Kidney capillary endothelial cell (primary cell): ENCODE results near the gene RUNX3.
A peak's percentile ranks its signal among the peaks of the same experiment; 100 is the strongest.

Experiments used
- DNase-seq: peaks from one replicate; pipeline ENCODE4 v3.0.0-alpha.2; 2018; ENCODE audit warnings: low spot score

The RUNX3 gene

DNA sequence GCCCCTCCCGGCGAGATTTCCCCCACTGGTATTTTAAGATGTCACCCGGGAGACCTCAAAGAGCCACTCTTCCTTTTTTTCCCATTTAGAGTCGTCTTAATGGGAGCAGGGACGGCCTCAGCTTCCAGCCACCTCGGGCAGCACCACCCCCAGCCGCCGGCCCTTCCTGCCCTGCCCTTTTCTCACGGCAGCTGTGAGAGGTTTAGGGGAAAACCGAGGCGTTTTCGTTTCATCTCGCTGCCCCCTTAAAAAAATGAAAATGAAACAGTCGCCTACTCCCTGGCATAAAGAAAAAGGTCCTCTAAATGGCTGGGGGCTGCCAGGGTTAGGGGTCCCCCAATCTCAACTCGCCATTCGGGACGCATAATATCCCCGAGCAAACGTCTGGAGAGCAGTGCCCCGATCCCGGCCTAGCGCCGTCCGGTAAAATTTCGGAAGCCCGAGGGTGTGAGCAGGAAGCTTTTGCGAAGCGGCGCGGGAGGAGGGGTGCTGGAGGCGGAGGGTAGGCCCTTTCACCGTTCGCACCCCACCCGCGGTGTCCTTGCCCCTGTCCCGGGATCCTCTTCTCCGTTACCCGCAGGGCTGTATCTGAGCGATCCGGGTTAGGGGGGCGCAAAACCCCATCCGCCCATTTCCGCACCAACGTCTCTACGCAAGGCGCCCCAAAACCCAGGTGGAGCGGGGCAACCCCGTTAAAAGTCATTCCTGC lies 1.2 kb downstream of the RUNX3 start:
- peak; percentile 12 for DNase-seq

DNA sequence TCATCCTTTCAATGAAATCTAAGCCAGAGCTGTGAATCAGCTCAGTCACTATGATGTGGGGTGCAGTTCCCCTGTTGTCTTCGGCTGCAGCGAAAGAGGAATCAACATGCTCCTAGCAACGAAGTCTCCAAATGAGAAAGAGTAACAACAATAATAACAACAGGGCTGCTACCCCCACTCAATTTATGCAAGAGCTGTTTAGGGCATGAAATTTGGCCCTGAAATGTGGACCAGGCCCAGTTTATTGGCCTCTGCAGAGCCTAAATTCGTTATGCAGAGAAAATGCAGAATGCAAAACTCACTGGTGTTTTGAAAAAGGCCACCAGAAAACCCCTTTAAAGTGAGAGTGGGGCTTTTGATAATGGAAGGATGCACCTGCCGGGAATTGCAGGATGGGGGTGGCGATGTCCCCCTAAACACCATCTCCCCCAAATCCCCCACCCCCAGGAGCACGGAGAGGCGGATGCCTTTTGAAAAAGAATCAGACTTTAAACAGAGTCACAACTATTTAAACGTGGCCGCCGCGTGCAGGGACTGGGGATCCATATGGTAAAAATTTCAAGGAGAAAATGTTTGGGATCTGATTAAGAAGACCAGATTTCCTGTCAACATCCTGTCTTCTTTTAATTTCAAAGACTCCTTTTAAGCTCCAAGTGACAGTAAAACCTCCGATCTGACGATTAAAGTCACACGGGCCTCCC lies 1.9 kb downstream of the RUNX3 start:
- peak; percentile 16 for DNase-seq

DNA sequence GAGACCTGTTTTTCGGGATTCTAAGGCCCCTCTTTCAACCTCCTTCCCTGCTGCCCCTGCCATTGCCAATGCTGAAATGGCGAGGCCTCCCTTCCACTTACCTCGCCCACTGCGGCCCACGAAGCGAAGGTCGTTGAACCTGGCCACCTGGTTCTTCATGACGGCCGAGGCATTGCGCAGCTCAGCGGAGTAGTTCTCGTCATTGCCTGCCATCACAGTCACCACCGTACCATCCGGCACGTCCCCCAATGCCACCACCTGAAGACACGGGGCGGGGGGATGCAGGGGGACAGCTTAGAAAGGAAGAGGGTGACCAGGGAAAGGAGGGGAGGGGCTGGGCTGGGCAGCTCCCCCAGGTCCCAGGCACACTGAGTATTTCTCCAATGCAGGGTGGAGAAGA lies 2.6 kb downstream of the RUNX3 start:
- no peak for DNase-seq

DNA sequence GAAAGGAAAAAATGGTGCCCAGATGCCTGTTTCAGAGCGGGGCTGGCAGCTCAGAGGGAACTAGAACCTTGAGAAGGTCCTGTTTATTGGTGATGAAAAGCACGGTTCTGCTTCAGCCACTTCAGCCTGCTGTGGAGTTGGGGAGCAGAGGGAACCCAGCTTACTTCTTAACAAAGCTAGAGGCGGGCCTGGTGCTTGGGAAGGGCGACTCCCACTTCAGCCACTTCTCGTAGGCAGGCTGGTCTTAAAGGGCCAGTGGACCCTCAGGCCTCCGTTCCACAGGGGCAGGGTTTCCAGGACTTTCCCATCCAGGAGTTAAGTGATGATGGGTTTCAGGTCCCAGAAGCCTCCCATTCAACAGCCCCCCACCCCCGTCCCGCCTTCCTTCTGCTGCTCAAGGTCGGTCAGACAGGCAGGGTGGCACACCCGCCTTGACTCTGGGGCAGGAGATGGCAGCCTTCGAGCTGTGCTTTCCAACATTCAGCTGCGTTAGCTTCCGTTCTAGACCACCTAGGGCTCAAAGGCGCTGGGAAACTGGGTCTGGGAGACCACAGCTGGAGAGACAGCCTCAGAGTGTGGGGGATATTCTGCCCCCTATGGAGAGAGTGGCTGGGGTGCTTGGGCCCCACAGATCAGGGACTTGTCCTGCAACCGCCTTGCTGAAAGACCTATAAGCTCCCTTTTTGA lies 3.4 kb downstream of the RUNX3 start:
- no peak for DNase-seq

DNA sequence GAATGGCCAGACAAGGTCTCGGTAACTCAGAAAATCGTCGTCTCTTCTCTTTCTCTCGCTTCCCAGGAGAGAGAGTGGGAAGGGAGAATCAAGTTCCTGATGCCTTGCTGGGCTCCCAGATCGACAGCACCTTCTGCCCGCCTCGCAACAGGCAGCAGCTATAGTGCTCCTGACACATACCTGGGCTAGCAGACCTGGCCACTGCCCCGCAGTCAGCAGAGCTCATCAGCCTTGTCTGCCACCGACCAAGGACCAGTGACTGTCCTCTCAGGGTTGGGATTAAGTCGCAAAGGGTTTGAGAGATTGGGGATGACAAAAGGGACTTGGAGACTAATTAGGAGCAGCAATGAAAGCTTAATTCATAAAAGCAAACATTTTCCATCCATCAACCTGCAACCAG lies 4.1 kb downstream of the RUNX3 start:
- DNase-seq = no peak

DNA sequence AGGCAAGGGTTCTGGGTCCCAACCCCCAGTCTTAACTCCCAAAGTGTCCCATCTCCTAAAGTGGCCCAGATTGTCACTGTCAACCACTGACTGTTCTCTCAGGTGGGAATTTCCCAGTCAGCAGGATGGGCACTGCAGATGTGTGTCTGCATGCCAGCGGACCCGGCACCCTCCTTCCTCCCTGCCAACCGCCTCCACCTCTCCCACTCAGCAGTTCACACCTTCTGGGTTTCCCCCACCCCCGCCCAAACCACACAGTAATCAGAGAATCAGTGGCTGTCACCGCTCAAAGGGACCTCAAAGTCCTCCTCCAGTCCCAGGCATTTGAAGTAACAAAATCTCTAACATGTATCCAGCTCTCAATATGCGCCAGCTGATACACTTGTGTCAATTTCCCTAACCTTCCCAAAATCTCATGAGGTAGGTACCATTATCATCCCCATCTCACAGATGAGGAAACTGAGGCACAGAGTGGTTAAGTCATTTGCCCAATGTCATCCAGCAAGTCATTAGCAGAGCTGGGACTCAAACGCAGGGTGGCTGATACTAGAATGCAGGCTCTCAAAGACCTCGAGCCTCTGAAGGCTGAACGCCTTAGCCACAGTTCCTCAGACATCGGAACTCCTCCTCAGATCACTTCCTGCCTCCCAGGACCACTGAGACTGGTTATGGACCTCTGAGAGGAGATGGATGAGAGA lies 4.8 kb downstream of the RUNX3 start:
- DNase-seq = no peak

DNA sequence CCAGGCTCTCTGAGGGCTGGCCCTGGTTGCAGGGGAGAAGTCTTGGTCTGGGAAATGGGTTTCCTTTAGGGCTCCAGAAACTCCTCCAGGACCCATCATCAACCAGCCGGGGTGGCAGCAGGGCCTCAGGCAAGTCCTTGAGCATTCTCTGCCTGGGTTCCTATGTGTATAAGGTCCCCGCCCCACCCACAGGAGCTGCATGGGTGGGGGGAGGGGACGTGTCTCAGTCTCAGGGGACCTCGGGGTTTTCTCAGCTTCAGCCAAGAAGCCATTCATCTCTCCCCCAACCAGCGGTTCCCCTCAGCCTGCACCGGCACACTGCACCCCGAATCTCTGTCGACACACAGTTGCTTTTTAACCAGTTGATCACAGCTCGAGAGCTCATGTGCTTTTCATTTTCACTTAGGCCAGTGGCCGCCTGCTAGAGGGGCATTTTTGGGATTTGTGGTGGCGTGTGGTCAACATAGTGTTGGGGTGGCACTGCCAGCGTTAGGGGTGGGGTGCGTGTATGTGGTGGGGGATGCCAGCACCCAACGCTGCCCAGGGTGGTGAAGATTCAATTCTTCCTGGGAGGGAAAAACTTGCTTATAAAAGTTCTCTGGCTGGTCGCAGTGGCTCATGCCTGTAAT lies 6.5 kb downstream of the RUNX3 start:
- no peak for DNase-seq

DNA sequence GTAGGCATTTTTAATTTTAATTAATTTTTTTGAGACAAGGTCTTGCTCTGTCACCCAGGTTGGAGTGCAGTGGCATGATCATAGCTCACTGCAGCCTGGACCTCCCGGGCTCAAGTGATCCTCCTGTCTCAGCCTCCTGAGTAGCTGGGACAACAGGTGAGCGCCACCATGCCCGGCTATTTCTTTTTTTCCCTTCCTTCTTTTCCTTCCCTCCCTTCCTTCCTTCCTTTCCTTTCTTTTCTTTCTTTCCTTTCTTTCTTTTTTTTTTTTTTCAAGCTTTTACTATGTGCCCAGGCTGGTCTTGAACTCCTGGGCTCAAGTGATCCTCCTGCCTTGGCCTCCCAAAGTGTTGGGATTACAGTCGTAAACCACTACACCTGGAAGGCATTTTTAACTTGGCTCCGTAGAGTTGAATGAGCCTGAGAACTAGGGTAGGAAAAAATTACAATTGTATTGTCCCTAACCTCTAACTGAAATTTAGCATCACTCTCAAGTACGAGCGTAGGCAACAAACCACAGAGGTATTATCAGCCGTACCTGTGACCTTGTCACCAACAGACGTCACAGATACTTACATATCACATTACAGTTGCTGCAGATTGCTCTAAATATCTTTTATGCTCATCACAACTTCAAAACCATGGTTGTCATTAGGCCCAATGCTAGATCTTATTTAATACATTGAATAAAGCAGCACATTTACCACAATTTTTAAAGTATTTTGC lies 8.0 kb downstream of the RUNX3 start:
- no peak for DNase-seq

DNA sequence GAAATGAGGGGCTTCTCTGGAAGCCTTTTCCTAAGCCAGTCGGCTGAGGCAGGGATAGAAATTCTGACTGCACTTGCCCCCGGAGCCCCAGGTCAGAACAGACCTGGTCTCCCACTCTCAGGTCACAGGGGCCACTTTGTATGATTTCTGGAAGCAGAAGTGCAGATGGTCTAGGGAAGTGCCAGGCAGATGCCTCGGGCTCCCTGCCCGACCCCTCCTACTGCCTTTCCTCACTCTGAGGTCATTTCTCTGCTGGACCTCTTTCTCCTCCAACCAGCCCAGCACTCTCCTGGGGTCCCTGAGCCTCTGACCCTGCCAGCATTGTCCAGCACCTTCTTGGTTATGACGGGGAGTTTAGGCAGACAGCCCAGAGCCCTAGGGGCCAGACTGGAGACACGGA lies 8.7 kb downstream of the RUNX3 start:
- DNase-seq = no peak

DNA sequence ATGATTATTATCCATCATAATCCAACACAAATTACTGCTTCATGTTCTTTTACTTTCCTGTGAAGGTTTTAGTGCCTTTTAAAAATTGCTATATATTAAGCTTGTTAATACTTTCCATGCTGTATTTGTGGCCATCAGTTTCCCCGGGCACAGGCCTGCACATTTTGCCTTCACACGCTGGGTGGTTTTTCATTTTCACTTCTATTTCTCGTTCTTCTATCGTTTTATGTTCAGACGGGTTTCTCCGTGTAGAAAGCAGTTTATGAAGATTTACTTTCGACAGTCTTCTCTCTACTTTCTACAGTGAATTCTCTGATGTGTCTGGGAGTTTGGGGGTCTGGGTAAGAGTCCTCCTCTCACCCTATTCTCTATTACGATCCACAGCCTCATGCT lies 9.5 kb downstream of the RUNX3 start:
- DNase-seq = no peak

DNA sequence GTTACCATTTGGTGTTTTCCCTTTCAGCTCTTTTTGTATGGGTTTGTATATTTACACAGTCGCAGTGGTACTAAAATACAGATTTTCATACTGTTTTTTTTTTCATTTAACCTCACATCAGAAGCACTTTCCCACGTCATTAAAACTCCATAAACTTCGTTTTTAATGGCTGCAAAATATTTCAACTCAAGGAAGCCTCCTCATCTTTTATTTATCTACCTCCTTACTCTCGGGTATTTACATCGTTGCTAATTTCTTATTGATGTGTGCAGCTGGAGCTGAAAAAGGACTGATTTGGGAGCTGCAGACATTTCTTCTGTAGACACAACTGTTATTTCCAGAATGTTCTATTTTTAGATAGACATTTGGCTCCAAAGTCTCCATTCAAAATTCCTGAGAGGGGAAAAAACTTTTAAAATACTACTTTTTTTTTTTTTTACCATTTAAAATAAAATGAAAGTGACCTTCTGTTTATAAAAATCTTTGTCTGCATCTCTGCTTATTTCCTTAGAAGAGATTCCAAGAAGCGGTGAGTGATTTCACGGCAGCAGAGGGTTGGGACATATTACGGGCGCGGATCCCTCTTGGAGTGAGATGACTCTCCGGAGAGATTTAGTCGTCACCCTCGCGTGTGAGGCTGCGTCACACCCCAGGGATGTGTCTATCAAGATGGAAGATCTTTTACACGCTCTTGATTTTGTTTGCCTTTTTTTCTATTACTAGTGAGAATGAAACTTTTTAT lies 10.1 kb downstream of the RUNX3 start:
- DNase-seq = no peak

DNA sequence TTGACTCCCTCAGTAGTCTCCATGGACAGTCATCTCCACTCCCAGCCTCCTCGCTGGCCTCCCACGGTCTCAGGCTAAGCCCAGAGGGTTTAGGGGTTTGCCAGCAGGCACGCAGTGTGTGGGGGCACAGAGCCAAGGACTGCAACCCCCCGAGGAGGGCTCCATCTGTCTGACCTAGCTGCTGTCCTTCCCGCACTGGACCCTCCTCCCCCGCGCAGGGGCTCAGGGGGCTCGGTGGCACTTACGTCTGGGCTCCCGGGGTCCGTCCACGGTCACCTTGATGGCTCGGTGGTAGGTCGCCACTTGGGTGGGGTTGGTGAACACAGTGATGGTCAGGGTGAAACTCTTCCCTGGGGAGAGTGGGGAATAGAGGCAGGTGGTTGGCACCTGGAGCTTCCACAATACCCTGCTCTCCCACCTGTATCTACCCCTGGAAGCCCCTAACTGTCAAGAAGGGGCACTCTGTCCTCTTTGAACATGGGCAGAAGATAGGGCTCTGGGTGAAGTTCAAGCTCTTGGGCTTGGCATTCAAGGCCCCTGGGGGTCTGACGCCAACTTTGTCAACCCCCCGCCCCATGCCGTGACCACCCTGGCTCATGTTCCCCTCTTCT lies 11.0 kb downstream of the RUNX3 start:
- no peak for DNase-seq

DNA sequence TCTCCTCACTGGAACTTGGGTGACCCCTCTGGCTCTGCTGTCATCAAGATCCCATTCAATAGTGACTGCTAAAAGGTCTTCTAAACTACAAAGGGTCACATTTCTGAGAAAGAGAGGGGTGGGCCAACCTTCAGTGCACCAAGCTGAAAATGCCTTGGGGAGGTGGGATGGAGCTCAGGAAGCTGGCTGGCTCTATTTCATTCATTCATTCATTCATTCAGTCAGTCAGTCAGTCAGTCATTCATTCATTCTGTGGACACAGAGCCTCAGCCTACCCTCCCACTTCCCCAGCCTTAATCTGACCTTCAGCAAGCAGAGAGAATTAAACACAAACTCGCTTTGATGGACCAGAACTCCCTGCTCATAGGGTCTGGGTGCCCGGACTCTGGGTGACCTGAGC lies 11.7 kb downstream of the RUNX3 start:
- no peak for DNase-seq

DNA sequence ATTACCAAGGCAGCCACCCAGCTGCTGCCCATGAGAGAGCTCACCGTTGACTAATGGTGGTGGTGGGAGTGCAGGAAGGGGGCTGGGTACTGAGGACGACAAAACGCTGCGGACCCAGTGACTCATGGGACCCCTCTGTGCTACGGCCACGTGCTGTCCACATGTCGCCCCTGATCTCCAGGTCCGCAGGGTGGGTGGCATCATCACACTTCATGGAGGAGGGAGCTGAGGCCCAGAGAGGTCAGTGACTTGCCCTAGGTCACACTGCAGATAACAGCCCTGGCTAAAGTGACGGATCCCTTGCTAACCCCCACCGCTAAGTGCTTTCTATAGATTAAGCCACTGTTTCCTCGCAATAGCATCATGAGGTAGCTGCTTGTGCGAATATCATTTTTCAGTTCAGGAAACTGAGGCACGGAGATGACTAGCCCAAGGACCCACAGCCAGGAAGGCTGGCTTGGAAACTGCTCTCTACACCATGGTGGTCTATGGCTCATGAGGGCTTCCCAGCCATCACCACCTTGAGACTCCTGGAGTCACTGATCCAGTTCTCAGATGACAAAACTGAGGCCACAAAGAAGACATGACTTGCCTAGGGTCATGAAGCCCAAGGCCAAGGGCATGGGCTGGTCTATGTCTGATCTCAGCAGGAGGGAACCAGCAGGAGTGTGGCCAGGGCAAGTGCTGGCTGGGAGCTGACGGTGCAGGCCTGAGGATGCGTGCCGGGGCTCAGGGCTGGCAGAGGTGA lies 12.6 kb downstream of the RUNX3 start:
- no peak for DNase-seq

DNA sequence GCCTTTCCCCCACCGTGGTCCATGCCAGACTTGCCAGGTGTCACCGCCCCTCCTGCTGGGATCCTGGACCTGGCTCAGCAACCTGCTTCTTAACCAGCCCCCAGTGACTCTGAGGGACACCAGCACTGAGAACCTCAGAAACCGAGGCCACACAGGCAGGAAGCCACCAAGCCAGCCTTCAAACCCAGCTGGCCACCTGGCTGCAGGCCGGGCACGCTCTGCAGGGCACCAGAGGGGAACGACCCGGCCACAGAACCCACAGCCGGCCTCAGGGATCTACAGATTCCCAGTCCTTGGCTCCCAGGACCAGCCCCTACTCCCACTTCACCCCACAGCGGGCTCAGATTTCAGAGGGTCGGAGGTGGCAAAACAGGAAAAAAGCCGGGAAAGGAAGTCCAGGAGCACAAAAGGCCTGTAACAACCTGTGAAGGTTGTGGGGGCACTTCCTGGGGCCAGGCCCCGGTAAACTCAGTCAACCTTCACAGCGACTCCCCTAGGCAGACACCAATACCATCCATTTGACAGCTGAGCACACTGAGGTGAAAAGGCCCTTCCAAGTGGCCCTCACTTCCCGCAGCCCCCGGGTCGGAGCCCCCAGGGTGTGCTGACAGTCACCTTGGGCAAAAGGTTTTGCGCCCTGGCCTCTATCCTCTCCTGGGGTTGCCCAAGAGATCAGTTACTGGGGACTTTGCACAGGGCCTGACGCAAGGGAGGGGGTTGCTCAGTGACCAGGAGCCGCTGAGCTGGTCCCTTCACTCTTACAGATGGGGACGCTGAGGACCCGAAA lies 14.1 kb downstream of the RUNX3 start:
- DNase-seq = no peak

DNA sequence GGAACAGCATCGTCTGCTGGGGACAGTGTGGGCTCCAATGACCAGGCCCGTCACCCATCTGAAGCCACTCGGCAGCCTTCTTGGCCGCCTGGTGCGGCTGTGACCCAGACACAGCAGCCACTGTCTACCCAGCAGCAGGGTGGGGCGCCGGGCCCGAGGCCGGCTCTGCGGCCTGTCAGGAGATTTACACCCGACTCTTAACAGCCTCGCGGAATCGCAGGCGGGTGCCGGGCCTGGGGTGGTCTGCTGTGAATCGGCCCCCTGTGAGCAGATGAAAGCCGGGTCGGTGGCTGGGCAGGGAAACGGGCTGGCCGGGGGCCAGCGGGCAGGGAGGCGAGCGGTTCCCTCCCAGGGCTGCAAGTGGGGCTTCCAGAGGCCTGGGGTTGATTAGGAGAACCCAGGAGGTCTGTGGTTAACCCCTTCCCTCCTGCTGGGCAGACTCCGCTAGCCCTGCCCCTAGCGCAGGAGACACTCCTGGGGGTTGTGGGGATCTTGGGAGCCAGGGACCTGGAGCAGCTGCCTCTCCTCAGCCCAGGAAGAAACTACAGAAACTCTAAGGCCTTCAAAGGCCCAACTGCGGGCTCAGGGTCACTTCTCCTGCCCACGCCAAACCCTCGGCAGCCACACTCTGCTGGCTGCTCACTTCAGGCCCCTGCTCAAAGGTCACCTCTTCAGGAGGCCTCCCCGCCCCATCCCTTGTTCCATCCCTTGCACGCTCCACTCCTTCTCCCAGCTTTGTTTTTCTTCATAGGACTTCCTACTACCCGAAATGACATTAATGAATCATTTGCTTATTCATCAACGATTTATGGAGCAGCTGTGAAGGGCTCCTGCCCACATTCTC lies 15.6 kb downstream of the RUNX3 start:
- DNase-seq = no peak

DNA sequence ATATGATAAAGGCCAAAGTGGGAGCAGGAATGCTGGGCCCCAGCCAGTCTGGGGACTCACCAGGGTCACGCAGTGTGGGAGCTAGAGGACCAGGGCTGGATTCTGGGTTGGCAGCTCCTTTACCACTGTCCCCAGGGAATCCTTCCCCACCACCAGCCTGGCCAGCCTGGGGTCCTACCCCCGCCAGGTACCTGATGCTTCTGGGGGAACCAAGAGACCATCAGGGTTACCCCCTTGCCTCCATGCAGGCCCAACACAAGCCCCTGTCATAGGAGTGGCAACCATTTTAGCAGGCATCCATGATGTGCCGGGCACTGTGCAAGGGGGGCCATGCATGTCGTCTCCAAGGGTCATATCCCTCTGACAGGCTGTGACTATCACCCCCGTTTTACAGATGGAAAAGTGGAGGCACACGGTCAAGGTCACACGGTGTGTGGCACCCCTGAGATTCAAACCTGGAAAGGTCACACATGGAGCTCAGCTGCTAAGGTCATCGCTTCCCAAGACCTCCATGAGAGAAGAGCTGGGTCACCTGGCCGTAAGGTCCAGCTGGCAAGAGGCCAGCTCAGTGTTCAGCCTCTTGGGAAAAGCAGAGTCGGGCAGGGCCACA lies 16.4 kb downstream of the RUNX3 start:
- no peak for DNase-seq

DNA sequence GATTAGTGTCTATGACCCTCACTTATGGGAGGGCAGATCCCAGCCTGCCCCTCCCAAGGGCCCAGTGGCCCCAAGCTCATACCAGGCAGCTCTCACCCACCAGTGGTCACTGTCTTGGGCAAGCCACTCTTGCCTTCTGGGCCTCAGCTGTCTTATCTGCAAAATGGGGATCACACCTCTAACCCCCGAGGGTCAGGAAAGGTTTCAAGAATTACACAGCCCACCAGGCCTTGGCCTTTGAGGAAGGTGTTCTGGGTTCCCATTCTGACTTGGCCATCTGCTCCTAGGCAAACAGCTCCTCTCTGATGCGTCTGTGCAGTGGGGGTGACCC lies 16.8 kb downstream of the RUNX3 start:
- no peak for DNase-seq
